SK-N-SH treated with all-trans-retinoic acid at 6 μM for 48 hours (cell line): Measurements from ENCODE around the gene KCNK6.
"Not testable (repeated sequence)": the region's sequence is repeated elsewhere in the genome, so short reads cannot be mapped to it uniquely, and the experiment has no call there.

Source experiments
- ARNTL ChIP-seq: fragments of 450-650 bp; formaldehyde crosslinking; IDR thresholded peaks from 2 replicates; pipeline ENCODE4 v1.5.0; 2020; ENCODE audit warnings: low read depth, mild to moderate bottlenecking, moderate library complexity, borderline replicate concordance
- BACH2 ChIP-seq: fragments of 250-450 bp; sonication (Bioruptor Pico); IDR thresholded peaks from 2 replicates; pipeline ENCODE4 v1.9.0; 2021; ENCODE audit warnings: mild to moderate bottlenecking, borderline replicate concordance
- CREB5 ChIP-seq: fragments of 250-450 bp; sonication (Bioruptor Pico); IDR thresholded peaks from 2 replicates; pipeline ENCODE4 v1.5.1; 2020; ENCODE audit warnings: low read depth, mild to moderate bottlenecking, moderate library complexity
- ESRRG ChIP-seq: fragments of 250-450 bp; sonication (Bioruptor Pico); IDR thresholded peaks from 2 replicates; pipeline ENCODE4 v1.6.1; 2021; ENCODE audit warnings: mild to moderate bottlenecking
- ISL1 ChIP-seq: fragments of 250-450 bp; sonication (Bioruptor Pico); IDR thresholded peaks from 2 replicates; pipeline ENCODE4 v2.1.2; 2022; ENCODE audit warnings: mild to moderate bottlenecking, moderate library complexity
- PATZ1 ChIP-seq: fragments of 250-450 bp; sonication (Bioruptor Pico); IDR thresholded peaks from 2 replicates; pipeline ENCODE4 v1.8.0; 2020; ENCODE audit warnings: mild to moderate bottlenecking, moderate library complexity, borderline replicate concordance
- RARB ChIP-seq: fragments of 250-450 bp; sonication (Bioruptor Pico); IDR thresholded peaks from 2 replicates; pipeline ENCODE4 v1.8.0; 2021; ENCODE audit warnings: mild to moderate bottlenecking, moderate library complexity
- TCF4 ChIP-seq: fragments of 250-450 bp; sonication (Bioruptor Pico); IDR thresholded peaks from 2 replicates; pipeline ENCODE4 v1.8.0; 2021; ENCODE audit warnings: mild to moderate bottlenecking, moderate library complexity, borderline replicate concordance
- TOX ChIP-seq: fragments of 250-450 bp; sonication (Bioruptor Pico); IDR thresholded peaks from 2 replicates; pipeline ENCODE4 v1.8.0; 2021; ENCODE audit warnings: mild to moderate bottlenecking, moderate library complexity, borderline replicate concordance
- ZC3H10 ChIP-seq: fragments of 250-450 bp; sonication (Bioruptor Pico); IDR thresholded peaks from 2 replicates; pipeline ENCODE4 v1.5.1; 2021; ENCODE audit warnings: mild to moderate bottlenecking, moderate library complexity
- ZFP3 ChIP-seq: fragments of 250-450 bp; sonication (Bioruptor Pico); IDR thresholded peaks from 2 replicates; pipeline ENCODE4 v1.5.0; 2020; ENCODE audit warnings: mild to moderate bottlenecking, moderate library complexity
- ZFP30 ChIP-seq: fragments of 450-650 bp; formaldehyde crosslinking; IDR thresholded peaks from 2 replicates; pipeline ENCODE4 v1.5.0; 2022; ENCODE audit warnings: mild to moderate bottlenecking, moderate library complexity
- ZNF70 ChIP-seq: fragments of 450-650 bp; formaldehyde crosslinking; IDR thresholded peaks from 2 replicates; pipeline ENCODE4 v1.5.0; 2020; ENCODE audit warnings: mild to moderate bottlenecking, moderate library complexity
- ZNF8 ChIP-seq: fragments of 450-650 bp; formaldehyde crosslinking; IDR thresholded peaks from 2 replicates; pipeline ENCODE4 v1.5.0; 2020; ENCODE audit warnings: mild to moderate bottlenecking, moderate library complexity

- not testable (repeated sequence) for TF ChIP-seq PATZ1 (CRISPR knock-in tag); ZNF8; BACH2; CREB5 (CRISPR knock-in tag); ESRRG (CRISPR knock-in tag); ZC3H10 (CRISPR knock-in tag); ZFP3 (CRISPR knock-in tag); ZFP30; RARB (CRISPR knock-in tag); ZNF70; TOX; ARNTL; ISL1
- peak; percentile 18; the same call in 1 of the 2 replicates for TF ChIP-seq TCF4
Measured at GRCh38 chr19:38339011-38339410, 19.4 kb downstream of the KCNK6 start.
